RWPE2 (cell line): ENCODE measurements around the gene CREB3L2.

Experiments
- ATAC-seq: fragments of 200-7000 bp; cut with Tn5 transposase; 3 replicates; pipeline ENCODE4 v1.9.1; 2021; ENCODE audit warnings: low read depth
- DNase-seq: peaks from one replicate; pipeline ENCODE4 v3.0.0-alpha.2; 2020; ENCODE audit warnings: low spot score
- H3K27ac ChIP-seq: fragments of 450-650 bp; 2 replicates; pipeline ENCODE4 v1.5.1; 2017; ENCODE audit warnings: mild to moderate bottlenecking; ENCODE audit not compliant: poor library complexity, severe bottlenecking
- H3K27me3 ChIP-seq: fragments of 250-450 bp; sonication (Bioruptor Pico); 2 replicates; pipeline ENCODE4 v1.5.1; 2021; ENCODE audit warnings: mild to moderate bottlenecking, moderate library complexity; ENCODE audit not compliant: insufficient read depth, poor library complexity, severe bottlenecking
- H3K36me3 ChIP-seq: fragments of 250-450 bp; sonication (Bioruptor Pico); 2 replicates; pipeline ENCODE4 v1.5.1; 2020; ENCODE audit warnings: low read depth, mild to moderate bottlenecking, moderate library complexity
- H3K4me1 ChIP-seq: fragments of 250-450 bp; sonication (Bioruptor Pico); 2 replicates; pipeline ENCODE4 v1.5.1; 2021; ENCODE audit warnings: mild to moderate bottlenecking, moderate library complexity; ENCODE audit not compliant: insufficient read depth, poor library complexity, severe bottlenecking
- H3K4me3 ChIP-seq: fragments of 250-450 bp; sonication (Bioruptor Pico); 2 replicates; pipeline ENCODE4 v1.5.1; 2021; ENCODE audit warnings: mild to moderate bottlenecking, moderate library complexity; ENCODE audit not compliant: severe bottlenecking
- H3K9me3 ChIP-seq: fragments of 250-450 bp; sonication (Bioruptor Pico); 2 replicates; pipeline ENCODE4 v1.5.1; 2021; ENCODE audit warnings: mild to moderate bottlenecking, moderate library complexity; ENCODE audit not compliant: severe bottlenecking
- TF ChIP-seq, protein P1 (sequence below): fragments of 450-650 bp; IDR thresholded peaks from one replicate; pipeline ENCODE4 v1.5.1; 2017; ENCODE audit warnings: mild to moderate bottlenecking, moderate library complexity; ENCODE audit not compliant: poor library complexity, severe bottlenecking

The CREB3L2 gene

DNA sequence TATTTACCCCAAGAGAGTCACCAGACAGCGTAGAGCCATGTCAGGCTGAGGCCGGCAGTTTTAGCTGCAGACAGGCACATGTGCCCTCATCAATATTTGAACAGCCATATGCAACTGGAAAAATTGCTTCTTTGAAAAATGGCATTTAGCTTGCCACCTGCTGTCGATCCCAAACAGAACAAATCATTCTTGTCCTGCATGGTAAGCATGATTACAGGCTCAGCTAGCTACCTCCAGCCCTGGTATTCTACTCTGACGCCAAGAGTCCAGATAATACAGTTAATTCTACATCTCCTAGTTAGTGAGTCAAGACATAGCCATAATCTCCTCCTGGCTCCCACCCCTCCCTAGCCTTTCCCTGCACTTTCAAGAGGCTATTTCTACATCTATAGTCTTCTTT is 7.7 kb downstream of the CREB3L2 start:
- Histone ChIP-seq H3K27me3 (no peaks in the 10 kb centered on the region), H3K4me1 (peaks cover 47% of the 10 kb centered on the region), H3K36me3 (peaks cover 31% of the 10 kb centered on the region), H3K4me3 (no peak overlapping the region), H3K27ac (peak overlapping the region; percentile 92), H3K9me3 (no peaks in the 10 kb centered on the region)
- TF ChIP-seq, protein P1, sequence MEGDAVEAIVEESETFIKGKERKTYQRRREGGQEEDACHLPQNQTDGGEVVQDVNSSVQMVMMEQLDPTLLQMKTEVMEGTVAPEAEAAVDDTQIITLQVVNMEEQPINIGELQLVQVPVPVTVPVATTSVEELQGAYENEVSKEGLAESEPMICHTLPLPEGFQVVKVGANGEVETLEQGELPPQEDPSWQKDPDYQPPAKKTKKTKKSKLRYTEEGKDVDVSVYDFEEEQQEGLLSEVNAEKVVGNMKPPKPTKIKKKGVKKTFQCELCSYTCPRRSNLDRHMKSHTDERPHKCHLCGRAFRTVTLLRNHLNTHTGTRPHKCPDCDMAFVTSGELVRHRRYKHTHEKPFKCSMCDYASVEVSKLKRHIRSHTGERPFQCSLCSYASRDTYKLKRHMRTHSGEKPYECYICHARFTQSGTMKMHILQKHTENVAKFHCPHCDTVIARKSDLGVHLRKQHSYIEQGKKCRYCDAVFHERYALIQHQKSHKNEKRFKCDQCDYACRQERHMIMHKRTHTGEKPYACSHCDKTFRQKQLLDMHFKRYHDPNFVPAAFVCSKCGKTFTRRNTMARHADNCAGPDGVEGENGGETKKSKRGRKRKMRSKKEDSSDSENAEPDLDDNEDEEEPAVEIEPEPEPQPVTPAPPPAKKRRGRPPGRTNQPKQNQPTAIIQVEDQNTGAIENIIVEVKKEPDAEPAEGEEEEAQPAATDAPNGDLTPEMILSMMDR, result no peak
- no peak for ATAC-seq
- DNase-seq, result no peak

DNA sequence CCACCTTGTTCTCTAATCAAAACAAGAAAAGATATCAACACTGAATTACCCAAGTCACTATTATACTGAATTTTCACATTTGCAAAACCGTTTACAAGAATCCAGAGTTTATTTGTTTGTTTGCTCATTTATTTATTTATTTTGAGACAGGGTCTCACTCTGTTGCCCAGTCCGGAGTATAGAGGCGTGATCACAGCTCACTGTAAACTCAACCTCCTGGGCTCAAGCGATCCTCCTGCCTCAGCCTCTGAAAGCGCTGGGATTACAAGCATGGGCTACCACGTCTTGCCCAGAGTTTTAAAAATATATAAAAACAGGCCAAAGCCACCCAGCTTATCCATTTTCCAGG is 8.5 kb downstream of the CREB3L2 start:
- no peak for DNase-seq
- Histone ChIP-seq H3K4me3 (no peak overlapping the region), H3K27ac (peak overlapping the region; percentile 92), H3K9me3 (no peaks in the 10 kb centered on the region), H3K4me1 (peaks cover 38% of the 10 kb centered on the region), H3K27me3 (no peaks in the 10 kb centered on the region), H3K36me3 (peaks cover 22% of the 10 kb centered on the region)
- no peak for ATAC-seq
- TF ChIP-seq, protein P1, result no peak

DNA sequence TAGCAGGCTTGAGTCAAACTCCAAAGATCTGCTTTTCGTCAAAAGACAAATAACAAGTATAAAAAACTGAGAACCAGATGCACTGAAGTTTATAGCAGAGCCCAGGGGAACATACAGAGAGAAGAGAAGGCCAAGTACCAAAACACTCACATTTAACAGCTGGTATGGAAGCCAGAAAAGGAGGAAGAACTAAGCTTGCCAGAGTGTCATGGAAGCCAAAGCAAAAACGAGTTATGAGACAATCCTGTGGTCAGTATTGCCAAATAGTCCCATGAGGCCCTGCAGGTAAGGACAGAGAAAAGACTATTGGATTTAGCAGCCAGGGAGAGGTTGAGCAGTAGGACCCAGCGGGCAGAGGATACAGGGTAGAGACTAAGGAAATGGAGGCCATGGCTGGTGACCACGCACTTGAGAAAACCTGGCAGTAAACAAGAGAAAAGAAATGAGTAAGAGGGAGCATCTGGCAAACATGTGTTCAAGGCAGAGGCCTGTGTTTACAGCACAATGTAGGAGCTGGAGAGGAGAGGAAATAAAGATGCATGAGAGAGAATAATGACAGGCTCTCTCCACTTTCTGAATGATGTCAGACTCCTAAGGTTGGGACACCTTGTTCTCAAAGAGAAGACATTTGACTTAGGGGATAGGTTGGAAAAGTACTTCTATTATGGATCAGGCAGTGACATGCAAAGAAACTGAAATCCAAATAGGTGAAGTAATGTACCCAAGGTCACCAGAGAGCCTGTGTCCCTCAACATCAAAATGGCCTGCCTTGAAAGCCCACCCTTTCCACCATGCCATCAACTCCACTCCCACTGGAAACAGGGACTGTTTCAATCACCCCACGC is 9.1 kb downstream of the CREB3L2 start:
- Histone ChIP-seq H3K4me3 (no peak overlapping the region), H3K36me3 (peaks cover 16% of the 10 kb centered on the region), H3K4me1 (peaks cover 40% of the 10 kb centered on the region), H3K9me3 (no peaks in the 10 kb centered on the region), H3K27ac (peak overlapping the region; percentile 92), H3K27me3 (no peaks in the 10 kb centered on the region)
- TF ChIP-seq, protein P1, result no peak
- DNase-seq (no peak), ATAC-seq (peak; percentile 68)

GRCh38 chr7:137992104-137992549 is 9.8 kb downstream of the CREB3L2 start:
- H3K27me3 ChIP-seq, result no peaks in the 10 kb centered on the region
- H3K36me3 ChIP-seq, result peaks cover 12% of the 10 kb centered on the region; the same call in 1 of the 2 replicates
- TF ChIP-seq, protein P1, result no peak
- H3K4me3 ChIP-seq, result no peak overlapping the region
- H3K9me3 ChIP-seq, result no peaks in the 10 kb centered on the region
- ATAC-seq, result no peak
- H3K4me1 ChIP-seq, result peaks cover 40% of the 10 kb centered on the region
- no peak for DNase-seq
- H3K27ac ChIP-seq, result peak overlapping the region; percentile 92

- Histone ChIP-seq H3K4me1 (peaks cover 40% of the 10 kb centered on the region), H3K27ac (peak overlapping the region; percentile 92)
- ATAC-seq, result peak; percentile 92
Observed at GRCh38 chr7:137990251-137990941, 11.5 kb downstream of the CREB3L2 start.

More at GRCh38 chr7:137990251-137990941, 11.5 kb downstream of the CREB3L2 start:
- no peak overlapping the region for H3K4me3 ChIP-seq
- H3K27me3 ChIP-seq, result no peaks in the 10 kb centered on the region
- peaks cover under 1% of the 10 kb centered on the region; the same call in 1 of the 2 replicates for H3K36me3 ChIP-seq
- no peaks in the 10 kb centered on the region for H3K9me3 ChIP-seq
- TF ChIP-seq, protein P1, result no peak
- no peak for DNase-seq
